Thyroid gland (tissue), 4 donors: Measurements from ENCODE around the gene ZNF785.
A peak's percentile ranks its signal among the peaks of the same experiment; 100 is the strongest.

Experiments
- CTCF ChIP-seq, 6 experiments: fragments of 200-600 bp in 3 of 6; fragments of 450-650 bp in 3 of 6; sonication (generic) in 3 of 6; IDR thresholded peaks; one replicate each; pipeline ENCODE4 v1.5.1; 2016 to 2019; ENCODE audit warnings: antibody characterized with exemption in 6 of 6, mild to moderate bottlenecking in 2 of 6, inconsistent platforms in 1 of 6, moderate library complexity in 1 of 6
- POLR2A ChIP-seq, 2 donors: fragments of 450-650 bp; IDR thresholded peaks; one replicate each; pipeline ENCODE4 v1.6.1; 2017; ENCODE audit warnings: antibody characterized with exemption in 2 of 2, mild to moderate bottlenecking in 2 of 2, moderate library complexity in 1 of 2

DNA sequence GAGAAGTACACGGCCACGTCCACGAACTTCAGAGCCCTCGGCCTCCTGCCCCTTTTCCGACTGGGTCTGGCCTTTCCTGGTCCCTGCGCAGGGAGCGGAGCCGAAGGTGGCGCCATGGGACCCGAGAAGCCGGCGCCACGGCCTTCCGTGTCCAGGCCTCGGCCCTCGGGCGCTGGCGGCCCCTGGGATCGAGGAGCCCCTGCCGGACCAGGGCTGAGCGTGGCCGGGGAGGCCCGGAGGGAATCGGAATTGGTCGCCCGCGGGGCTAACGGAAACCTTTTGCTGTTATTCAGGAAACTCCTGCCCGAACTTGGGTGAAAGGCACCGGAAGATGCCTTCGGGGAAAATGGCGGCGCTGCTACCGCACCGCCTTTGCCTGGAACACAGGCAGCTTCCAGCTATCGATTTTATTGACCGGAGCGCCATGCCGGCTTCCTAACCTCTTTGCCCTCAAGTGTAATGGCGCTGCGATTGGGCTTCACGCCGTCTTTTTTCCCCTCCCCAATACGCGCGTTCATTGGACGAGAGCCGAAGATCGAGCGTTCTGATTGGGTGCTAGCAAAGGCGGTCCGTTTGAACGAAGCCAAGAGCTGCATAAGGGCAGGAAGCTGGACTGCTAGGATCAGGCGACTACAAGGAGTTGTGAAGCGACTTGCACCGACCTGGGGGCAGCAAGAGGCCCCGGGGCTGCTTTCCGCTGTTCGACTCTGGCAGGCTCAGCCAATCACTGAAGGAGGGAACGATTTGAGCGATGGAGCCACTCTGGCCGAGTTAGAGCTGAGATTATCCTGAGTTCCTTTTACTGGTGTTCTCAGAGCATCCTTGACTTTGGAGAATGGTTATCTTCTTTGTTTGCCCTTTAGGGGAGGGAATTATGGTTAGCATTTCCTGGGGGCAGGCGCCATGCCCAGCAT is 24.7 kb upstream of the ZNF785 start, which contains the start of gene ZNF689:
- TF ChIP-seq POLR2A (IDR thresholded peaks at IDR 0.05) = peak in 1 of 2 donors; percentile 73
- TF ChIP-seq CTCF (IDR thresholded peaks at IDR 0.05) = no peak
